CMK (cell line): ENCODE data around the gene WSCD2.

Experiments used
- DNase-seq: peaks from one replicate; pipeline ENCODE4 v3.0.0-alpha.2; 2010; ENCODE audit warnings: low read depth

WSCD2 gene

DNA sequence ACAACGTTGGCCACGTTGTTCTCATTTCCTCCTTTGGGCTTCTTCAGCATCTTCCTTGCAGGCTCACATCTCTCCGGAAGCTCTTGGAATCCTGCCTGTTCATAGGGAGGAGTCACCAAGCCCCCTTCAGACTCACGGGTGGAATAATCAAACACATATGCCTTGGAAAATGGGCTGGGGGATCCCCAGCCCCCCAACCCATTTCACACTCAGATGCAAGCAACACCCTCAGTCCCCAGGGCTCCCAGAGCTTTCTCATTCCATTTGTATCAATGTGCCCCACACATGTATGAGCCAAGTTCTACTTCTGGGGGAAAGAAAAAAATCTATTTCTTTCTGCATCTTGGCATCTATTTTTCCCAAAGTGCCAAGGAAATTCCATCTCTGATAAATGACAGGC, 33.1 kb downstream of the WSCD2 start:
- DNase-seq: no peak

DNA sequence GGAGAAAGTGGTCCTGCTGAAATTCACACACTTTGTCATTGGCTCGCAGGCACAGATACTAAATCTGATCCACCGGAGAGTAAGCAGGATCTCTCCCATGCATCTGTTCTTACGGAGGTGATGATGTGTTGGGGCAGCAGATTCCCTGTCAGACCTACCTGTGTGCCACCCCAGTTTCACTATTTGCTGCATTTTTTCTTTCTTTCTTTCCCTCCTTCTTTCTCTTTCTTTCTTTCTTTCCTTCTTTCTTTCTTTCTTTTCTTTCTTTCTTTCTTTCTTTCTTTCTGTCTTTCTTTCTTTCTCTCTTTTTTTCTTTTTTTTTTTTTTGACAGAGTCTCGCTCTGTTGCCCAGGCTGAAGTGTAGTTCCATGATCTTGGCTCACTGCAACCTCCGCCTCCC, 37.4 kb downstream of the WSCD2 start:
- DNase-seq: no peak

DNA sequence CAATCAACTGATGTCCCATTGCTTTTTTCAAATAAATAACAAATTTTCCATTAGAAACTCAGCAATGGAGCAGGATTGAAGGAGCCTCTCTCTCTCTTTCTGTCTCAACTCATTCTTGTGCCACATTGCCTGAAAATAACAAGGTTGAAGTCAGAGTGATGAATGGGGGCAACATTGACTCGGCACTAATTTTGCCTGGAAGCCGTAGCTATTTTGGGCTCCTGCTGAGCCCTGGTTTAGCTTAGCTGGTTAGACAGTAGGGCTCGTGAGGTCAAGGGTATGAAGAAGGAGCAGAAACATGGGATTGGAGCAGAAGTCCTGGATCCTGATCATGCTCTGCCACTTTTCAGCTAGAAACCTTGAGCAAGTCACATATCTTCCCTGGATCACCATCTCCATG, 38.9 kb downstream of the WSCD2 start:
- no peak for DNase-seq

DNA sequence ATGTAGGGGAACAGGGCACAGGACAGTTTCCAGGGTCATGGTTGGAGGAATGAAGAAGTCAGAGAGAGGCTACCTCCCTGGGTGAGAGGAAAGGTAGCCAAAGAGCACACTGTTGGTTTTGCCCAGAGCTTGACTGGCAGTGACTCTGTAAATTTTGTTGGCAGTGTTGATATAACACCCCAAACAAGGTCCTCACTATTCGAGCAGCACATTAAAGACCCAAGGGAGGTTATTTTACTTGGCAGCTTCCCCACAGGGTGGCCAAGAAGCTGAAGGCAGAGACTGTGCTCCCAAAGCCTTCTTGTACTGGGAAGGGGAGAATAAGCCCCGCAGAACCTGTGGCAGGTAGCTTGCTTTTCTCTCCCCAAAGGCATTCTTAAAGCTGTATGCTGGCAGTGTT, 40.6 kb downstream of the WSCD2 start:
- no peak for DNase-seq

DNA sequence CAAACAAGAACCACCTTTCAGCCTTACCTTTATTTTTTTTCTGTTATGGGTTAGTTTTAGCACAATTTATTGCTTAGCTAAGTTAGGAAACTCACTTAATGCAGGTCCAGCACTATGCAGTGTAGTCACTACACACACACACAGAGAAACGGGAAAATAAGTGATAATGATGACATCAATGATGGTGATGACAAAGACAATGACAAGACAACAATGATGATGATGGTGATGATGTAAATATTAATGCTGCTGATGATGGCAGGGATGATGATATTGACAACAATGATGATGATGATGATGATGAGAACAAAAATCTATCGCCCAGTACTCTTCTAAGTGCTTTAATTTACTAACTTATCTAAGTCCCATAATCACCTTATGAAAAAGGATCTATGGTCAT, 41.1 kb downstream of the WSCD2 start:
- no peak for DNase-seq

DNA sequence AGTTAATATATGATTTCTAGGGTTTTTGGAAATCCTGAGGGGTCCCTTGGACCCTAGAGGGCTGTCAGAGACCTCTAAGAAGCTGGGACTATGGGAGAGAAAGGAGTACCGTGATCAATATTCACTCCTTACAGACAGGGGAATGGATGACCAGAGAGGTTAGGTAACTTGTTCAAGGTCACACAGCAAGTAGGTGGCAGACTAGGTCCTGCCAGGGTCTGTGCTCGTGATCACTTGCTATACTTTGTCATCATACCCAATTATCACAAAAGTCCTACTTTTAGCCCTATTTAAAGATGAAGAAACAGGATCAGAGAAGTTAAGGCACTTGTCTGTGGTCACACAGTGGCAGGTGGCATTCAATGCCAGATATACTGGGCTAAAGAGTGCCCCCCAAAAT, 42.9 kb downstream of the WSCD2 start:
- DNase-seq: no peak

DNA sequence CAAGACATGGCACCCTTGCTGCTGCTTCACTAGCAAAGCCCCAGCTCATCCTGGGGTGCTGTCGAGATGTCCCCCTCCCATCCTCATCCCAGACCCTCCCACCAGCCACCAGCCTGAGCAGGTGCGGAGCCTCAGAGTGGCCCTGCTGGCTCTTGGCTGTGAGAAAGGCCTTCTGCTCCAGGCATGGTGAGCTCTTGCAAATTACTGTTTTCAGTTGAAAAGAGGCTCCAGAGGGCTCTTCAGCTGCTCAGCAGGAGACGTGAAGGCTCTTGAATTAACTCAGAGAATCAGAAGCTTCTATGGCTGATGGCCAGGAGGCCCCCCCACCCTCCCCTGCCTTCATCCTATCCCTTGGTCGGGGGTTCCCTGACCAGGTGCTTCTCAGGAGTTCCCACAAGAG, 44.1 kb downstream of the WSCD2 start:
- DNase-seq: no peak

DNA sequence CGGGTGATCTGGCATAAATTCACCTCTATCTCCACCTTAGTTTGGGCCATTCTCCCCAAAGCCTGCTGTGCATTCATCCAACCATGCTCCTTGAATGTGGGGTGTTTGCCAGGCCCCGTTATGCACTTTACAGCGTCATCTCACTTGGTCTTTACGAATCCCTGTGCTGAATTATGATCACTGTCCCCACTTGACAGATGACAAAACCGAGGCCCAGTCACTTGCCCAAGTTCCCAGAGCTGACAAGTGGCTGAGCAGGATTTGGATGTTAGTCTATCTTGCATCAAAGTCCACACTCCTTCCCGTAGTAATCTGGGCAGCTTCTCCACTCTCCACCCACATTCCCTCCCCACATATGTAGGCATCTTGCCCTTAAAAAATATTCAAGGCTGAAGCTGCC, 44.8 kb downstream of the WSCD2 start:
- DNase-seq: no peak

DNA sequence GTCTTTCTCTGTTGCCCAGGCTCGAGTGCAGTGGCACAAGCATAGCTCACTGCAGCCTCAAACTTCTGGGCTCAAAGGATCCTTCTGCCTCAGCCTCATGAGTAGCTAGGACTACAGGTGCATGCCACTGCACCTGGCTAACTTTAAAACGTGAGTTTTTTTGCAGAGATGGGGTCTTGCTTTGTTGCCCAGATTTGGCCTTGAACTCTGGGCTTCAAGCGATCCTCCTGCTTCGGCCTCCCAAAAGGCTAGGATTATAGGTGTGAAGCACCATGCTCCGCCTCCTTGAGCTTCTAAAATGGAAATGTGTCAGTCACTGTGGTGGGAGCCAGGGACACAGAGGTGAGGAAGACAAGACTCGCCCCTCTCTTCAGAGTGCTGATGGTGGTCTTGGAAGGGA, 45.6 kb downstream of the WSCD2 start:
- no peak for DNase-seq

DNA sequence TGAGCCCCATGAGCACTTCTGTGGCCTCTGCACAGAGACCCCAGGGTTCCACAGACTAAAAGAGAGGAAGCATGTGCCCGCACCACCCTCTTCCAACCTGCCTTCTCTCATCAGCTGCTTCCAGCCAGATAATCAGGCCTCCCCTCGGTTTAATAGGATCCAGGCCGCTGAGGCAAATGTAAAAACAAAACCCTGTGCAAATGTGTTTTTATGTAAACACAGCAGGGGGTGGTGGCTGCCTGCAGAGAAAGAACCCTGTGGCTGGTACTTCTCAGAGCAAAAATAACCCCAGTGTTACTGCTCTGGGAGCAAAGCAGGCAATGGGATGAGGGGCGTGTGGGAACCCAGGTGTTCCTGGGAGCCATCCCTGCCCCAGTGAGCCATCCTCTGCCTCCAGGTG, 46.2 kb downstream of the WSCD2 start:
- no peak for DNase-seq

DNA sequence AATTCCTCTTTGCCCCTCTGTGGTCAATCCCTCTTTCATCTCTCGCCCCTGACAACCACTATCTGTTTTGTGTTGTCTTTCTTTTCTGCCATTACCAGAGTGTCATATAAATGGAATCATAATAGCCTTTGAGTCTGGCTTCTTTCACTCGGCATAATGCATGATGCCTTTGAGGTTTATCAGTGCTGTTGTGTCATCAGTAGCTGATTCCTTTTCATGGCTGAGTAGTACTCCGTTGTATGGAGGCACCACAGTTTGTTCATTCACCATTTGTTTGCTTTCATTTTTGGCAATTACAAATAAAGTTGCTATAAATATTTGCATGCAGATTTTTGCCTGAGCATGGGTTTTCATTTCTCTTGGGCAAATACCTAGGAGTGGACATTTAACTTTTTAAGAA, 47.2 kb downstream of the WSCD2 start:
- DNase-seq: no peak

DNA sequence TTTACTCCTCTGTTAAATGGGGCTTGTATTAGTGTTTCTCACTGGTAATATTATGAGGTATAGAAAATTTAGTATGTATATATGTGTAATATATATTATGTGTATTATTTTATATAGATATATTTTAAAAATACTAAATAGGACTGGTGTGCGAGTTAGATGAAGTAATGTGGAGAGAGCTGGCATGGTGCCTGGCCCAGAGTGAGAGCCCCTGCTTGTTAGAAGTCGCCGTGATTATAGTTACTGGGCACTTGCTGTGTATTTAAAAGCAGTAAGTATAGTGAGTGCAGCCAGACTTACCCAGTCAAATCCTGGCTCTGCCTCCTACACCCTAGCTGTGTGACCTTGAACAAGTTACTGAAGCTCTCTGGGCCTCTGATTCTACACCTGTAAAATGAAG, 48.0 kb downstream of the WSCD2 start:
- DNase-seq: no peak

DNA sequence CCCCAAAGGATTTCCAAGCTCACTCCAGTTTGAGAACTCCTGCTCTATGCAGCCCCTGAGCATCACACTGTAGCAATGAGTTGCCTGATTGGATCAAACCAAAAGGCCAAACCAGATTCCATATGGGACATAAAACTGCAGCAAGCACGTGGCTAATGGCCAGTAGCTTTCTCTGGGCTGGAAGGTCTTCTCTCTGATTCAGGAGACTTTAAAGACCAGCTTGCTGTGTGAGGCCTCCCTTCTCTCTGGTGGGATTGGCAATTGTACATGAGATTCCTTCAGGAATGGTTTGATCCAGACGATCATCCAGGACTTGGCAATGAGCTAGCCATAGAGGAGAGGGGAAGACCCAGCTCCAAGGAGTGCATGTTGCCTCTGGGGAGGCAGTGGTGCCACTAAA, 50.2 kb downstream of the WSCD2 start:
- DNase-seq: no peak

DNA sequence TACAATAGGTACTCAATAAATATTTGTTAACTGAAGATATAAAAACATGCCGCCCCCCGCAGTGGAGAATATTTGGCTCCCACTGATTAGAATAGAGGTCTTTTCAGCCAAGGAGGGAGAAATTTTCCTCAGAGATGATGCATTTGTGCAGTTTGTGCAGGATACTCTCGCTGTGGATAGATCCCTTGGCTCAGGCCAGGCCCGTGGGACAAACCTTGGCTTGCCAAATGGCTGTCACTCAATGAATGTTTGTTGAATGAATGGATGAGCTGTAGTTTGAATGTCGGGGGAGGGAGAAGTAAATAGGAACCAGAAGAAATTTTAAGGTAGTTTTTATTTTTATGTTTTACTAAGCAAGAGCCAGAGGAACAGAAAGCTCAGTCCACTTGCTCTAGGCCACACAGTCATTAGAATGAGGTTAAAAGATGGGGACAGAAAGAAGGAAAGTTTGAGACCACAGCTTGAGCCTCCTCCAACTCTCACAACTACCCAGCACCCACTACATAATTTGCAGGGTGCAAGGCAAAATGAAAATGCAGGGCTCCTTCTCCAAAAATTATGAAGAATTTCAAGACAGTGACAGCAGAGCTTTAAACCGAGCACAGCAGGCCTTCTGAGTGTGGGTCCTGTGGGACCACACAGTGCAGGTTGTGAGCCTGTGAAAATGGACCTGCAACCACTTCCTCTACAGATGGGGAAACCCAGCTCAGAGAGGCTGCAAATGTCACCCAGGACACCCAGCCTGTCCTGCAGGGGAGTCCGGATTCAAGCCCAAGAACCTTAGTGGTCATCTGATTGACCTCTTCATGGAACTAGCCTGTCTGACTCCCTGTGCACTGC, 51.4 kb downstream of the WSCD2 start:
- no peak for DNase-seq

DNA sequence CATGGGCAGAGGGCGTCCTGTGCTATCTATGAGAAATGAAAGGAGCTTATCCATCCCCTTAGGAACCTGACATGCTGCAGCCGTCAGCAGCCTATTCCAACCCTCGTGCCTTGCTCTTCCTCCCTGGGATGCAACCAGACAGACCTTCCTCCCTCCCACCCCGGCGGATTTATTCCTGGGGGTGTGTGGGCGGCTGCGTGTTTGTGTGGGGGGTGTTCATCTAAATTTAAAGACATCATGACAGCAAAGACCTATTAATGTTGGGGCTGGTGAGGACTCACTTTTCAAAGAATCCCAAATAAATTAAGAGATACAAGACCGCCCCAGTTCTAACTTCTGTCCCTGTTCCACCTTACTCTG, 52.0 kb downstream of the WSCD2 start:
- no peak for DNase-seq

DNA sequence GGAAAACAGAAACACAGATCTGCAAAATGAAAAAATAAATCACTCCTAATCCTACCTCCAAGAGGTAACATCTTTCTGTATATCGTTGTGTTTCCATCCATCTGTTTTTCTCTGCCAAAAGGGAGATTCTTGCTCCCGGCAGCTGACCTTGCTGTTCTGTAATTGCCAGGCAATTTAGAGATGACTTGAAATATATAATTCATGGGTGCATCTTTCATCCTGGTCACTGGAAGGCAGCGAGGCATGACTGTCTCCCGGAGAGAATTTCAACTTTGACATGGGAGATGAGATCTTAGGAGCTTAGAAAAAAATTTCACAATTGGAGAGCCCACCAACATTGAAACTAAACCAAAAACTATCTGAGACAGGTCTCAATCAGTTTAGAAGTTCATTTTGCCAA, 53.0 kb downstream of the WSCD2 start:
- DNase-seq: no peak

DNA sequence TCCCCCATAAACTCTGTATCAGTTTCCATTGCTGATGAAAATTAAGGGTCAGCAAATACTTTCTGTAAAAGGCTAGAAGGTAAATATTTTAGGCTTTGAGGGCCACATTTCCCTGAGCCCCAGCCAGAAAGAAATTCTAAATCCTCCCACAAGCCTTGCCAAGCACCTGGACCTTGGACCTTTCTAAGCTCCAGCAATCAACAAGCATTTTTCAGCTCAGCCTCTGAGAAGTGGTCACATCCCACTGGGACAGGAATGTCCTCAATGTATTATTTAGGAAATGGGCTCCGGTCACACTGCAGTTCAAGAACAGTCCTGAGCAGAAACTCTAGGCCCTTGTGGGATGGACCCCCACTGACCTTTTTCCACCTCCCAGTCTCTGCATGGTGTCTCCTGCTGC, 55.9 kb downstream of the WSCD2 start:
- no peak for DNase-seq

DNA sequence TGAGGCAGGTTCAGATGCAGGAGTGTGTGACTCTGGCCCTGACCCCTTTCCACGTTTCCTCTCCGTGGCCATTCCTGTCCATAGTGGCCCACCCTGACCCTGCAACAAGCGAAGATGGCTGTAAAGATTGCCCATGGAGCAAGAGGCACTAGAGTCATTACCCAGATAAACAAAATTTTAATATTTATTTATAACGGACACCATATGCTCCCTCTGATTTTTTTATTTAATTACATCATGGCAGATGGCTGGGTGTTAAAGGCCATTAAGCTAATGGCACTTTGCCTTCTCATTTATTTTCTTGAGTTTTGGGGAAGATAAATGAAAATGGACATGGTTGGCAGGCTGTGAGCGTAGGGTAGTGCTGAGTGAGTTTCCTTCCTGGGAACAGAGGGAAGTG, 58.7 kb downstream of the WSCD2 start:
- DNase-seq: no peak

DNA sequence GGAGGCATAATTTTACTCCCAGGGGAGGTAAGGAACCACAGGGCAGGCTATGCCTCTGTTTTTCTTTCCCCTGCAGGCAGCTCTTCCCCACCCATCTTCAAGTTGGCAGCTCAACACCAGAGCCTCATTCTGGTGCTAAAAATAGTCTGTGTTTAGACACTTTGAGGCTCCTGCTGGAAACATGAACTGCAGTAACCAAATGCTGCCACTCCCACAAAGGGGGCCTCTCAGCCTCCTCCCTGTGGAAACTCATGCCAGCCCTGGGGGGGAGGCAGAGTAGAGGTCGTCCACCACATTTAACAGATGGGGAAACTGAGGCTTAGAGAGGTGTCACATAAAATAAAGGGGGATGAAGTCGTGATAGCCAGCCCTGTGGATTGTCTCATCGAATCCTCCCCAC, 61.4 kb downstream of the WSCD2 start:
- no peak for DNase-seq

DNA sequence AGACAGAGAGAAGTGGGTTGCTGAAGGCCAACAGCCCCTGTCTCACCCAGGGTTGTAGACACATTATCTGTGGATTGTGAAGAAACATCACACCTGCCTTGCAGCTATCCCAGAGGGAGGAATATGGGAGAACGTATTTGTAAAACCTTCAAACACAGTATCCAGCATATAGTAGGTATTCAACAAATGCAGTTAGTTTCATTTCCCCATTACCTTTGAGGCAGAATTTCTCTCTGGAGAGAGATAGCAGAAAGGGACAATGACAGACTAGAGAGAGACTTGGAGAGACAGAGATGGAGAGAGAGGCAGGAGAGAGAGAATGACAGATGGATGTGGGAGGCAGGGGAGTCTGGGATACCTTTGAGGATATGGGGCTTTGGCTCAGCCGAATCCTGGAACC, 62.0 kb downstream of the WSCD2 start:
- no peak for DNase-seq

DNA sequence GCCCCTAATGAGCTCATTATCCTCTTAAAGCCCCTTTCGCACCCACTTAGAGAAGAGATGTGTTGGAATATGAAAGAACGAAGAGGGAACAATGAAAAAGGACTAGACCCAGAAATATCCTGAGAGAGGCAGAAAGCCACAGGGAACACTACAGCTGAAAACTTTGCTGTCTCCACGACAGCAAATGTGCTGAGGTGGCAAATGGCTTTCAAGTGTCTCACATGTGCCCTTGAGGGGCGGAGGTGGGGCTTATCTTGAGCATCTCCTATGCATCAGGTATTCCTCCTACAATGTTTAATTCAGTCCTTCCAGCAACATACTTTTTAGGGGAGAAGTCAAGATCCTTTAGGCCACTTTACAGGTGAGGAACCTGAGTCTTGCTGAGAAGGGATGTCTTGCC, 62.9 kb downstream of the WSCD2 start:
- no peak for DNase-seq

DNA sequence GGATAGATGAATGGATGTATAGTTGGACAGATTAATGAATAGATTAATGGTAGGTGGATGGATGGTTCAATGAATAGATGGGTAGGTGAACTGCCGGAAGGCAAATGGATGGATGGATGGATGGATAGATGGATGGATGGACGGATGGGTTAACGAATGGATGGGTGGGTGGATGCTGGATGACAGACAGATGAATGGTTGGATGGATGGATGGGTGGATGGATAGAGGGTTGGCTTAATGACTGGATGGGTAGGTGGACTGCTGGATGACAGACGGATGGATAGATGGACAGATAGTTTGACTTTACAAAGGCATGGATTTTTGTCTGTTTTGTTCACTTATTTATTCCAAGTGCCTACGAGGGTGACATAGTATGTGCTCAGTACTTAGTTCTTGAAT, 64.4 kb downstream of the WSCD2 start:
- no peak for DNase-seq

DNA sequence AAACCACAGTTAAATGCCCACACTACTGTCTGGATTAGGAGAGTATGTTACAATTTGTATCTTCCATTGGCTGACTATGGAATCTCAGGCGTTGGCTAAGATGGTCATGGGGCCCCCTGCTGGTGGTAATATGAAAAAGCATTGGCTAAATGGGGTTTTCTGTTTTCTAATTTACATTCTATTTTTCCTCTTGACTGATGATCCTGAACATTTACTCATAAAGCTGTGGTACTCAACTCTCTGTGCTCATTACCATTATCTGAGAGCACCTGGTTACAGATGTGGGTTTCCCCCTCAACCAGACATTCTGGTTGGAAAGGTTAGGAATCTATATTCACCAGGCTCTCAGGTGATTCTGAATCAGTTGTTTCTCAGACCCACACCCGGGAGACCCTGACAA, 64.8 kb downstream of the WSCD2 start:
- no peak for DNase-seq

DNA sequence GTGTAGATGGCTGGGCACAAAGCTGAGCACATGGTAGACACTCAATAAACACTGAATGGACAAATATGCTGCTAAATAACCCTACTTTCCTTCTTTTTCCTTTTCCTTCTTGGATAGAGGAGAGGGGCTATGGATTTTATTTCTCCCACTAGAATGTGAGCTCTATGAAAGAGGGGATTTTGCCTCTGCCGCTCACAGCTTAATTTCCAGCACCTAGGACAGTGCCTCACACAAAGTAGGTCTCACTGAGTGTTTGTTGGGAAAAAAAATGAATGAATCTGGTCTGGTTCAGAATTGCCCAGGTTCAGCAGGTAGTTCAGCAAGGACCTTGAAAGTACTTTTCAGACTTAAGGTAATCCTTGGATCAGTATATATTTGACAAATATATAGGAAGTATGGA, 65.5 kb downstream of the WSCD2 start:
- no peak for DNase-seq

DNA sequence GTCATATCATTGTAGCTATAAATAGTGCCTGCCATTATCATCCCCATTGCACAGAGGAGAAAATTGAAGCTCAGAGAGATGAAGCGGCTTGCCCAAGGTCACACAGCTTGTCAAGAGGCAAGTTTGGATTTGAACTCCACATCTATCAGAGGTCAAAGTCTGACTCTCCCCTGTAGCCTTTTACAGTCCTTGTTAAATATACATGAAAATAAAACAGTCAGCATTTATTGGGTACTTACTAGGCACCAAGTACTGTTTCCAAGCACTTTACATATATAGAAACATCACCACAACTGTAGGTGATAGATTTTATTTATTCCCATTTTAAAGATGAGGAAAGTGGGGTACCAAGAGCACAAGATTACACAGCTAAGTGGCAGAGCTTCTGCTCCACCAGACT, 67.2 kb downstream of the WSCD2 start:
- no peak for DNase-seq
